Effector CD4-positive, alpha-beta T cell (primary cell): ENCODE measurements around the gene OPA3.
"Not testable (repeated sequence)": the region's sequence is repeated elsewhere in the genome, so short reads cannot be mapped to it uniquely, and the experiment has no call there.

Experiments
- DNase-seq: peaks from one replicate; pipeline ENCODE4 v3.0.0-alpha.2; 2020

OPA3 gene

DNA sequence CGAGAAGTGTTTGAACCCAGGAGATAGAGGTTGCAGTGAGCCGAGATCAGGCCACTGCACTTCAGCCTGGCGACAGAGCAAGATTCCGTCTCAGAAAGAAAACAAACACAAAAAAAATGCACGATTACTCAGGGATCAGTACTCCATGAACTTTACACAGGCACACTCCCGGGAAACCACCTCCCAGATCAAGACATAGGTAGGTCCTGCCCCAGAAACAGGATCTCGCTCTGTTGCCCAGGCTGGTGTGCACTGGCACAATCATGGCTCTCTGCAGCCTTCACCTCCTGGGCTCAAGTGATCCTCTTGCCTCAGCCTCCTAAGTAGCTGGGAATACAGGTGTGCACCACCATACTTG is 66.2 kb downstream of the OPA3 start:
- no peak for DNase-seq

DNA sequence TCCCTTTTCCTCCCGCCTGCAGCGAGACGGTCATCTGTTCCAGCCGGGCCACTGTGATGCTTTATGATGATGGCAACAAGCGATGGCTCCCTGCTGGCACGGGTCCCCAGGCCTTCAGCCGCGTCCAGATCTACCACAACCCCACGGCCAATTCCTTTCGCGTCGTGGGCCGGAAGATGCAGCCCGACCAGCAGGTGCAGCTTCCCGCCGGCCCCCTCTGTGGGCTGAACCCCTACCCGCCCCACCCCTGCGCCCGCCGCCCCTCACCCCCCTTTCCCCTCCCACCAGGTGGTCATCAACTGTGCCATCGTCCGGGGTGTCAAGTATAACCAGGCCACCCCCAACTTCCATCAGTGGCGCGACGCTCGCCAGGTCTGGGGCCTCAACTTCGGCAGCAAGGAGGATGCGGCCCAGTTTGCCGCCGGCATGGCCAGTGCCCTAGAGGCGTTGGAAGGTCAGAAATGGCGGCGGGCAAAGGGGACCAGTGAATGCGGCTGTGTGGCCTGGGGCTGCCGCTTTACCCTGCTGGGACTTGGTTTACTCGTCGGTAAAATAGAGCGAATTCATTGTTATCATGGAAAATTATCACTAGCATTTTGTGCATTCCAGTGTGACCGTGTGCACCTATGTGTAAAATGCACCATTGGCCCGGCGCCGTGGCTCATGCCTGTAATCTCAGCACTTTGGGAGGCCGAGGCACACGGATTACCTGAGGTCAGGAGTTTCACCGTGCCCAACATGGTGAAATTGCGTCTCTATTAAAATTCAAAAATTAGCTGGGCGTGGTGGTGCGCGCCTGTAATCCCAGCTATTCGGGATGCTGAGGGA is 66.7 kb downstream of the OPA3 start:
- no peak for DNase-seq

DNA sequence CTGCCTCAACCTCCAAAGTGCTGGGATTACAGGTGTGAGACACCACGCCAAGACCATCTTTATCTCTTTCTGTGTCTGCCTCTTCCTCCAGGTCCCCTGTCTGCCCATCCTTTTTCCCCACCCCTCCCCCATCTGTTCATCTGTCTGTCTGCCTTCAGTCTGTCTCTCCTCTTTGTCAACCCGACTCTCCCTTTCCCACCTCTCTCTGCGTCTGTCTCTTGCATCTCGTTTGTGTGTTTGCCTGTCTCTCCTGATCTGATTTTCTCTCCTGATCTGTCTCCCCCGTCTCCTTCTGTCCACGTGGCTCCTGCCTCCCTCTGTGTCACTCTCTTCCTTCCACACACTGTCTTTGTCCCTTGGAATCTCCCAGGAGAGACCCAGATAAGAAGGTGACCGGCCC is 67.4 kb downstream of the OPA3 start:
- no peak for DNase-seq

DNA sequence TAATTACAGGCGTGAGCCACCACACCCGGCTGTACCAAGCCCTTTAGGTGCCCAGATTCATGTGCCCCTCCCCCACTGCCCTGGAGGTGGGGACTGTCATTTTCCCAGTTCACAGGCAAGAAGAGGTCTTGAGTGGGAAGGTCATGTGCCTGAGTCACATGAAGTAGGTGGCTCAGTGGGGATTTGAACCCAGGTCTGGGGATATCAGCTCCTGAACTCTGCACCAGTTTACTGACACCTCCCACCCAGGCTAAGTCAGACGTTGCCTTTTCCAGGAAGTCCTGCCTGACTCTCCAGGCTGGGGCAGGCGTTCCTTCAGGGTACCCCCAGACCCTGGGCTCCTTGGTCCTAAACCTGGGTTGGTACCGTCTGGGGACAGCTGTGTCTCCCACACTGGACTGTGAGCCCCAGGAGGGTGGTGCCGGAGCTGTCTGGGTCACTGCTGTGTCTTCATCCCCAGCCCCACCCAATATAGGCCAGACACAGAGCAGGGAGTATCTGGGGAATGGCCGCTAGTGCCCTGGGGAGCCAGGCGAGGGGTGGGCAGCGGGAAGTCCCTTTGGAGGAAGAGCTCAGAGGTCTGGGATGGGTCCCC is 68.7 kb downstream of the OPA3 start:
- no peak for DNase-seq

DNA sequence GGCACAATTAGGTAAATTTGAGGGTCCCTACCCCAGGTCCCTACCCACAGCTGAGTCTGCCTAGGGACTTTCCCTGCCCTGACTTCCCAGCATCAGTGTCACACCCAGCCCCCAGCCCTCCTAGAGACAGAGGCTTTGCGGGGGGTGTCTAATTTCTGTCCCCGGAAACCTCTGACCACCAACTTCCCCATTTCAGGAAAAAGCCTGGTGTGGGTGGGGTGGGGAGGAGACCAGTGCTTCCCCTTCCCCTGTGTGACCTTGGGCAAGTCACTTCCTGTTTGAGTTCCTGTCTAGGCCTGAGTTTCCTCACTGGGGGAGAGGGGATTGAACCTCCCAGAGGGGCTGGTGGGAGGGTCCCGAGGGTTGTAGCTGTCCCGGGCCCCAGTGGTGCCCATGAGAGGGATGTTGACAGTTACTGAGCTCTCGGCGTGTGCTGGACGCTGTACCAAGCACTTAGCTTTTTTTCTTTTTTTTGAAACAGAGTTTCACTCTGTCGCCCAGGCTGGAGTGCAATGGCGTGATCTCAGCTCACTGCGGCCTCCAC is 69.4 kb downstream of the OPA3 start:
- no peak for DNase-seq

DNA sequence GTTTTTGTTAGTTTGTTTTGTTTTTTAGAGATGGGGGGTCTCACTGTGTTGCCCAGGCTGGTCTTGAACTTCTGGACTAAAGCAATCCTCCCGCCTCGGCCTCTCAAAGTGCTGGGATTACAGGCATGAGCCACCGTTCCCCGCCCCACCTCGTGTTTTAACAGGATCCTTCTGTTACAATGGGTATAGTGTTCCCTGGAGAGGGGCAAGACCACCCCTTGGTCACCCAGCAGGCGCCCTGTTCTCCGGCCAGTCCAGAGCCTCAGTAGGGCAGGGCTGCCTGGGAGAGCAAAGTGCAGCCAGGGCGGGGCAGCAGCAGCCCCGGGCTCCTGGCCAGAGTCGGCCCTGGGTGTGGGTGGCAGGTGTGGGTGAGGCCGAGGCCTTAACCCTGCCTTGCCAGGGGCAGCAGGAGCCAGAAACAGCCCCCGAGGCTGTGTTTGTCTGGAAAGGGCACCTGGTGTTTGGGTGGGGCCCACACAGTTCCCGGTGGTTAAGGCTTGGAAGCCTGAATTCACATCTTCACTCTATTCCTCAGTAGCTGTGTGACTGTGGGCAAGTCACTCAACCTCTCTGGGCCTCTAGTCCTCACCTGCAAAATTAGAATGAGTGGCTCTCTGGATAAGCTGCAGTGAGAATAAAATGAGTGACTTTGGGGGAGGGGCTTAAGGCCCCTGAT is 70.1 kb downstream of the OPA3 start:
- no peak for DNase-seq

DNA sequence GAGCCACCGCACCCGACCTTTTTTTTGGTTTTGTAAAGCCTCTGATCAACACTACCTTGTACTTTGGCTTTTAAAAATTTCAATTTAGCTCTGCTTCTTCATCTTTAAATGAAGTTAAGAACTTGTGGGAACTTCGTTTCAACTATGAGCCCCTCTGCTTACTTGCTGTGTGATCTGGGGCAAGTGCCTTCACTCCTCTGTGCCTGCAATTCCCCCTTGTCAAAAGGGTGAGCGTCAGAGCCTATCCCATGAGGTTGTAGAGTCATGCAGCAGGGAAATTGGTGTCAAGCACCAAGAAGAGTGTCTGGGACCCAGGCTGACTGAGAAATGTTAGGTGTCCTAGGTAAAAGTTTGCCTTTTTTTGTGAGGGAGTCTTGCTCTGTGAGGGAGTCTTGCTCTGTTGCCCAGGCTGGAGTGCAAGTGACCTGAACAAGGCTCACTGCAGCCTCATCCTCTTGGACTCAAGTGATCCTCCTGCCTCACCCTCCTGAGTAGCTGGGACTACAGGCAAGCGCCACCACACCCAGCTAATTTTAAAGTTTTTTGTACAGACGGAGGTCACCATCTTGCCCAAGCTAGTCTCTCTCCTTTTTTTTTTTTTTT is 71.6 kb downstream of the OPA3 start:
- DNase-seq, result no peak

DNA sequence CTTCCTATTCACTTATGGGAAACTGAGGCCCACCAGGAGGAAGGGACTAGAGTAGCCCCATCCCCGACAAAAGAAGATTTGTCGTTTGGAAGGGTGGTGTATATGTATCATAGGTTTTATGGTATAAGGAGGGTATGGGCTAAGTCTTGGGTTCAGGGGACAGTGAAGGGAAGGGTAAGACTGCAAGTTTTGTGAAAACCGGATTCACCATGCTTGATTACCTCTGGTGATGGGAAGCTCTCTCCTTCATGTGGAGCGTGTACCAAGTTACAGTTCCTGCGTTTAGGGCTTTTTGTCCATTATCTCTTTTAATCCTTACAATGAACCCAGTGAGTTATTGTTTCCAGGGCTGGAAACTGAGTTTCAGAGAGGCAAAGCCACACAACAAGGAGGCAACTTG is 73.5 kb downstream of the OPA3 start:
- no peak for DNase-seq

DNA sequence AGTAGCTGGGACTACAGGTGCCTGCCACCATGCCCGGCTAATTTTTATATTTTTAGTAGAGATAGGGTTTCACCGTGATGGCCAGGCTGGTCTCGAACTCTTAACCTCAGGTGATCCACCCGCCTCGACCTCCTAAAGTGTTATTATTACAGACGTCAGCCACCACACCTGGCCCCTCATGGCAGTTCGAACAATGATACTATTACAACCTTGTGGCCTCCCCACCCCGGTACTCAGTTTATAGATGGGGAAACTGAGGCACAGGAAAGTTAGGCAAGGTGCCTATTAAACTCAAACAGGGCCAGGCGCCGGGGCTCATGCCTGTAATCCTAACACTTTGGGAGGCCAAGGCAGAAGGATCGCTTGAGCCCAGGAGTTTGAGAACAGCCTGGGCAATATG is 74.2 kb downstream of the OPA3 start:
- DNase-seq, result not testable (repeated sequence)

DNA sequence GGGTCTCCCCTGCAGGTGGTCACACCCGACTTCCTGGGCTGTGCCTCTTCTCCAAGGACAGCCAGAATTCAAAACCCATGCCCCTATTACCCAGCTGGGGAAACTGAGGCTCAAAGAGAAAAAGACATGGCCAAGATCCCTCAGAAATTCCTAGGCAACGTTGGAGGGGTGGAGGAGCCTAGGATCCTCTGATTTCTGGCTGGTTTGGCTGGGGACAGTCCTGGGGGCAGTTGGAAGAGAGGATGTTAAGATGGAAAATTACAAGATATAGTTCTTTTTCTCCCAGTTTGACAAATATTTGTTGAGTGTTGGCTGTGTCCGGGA is 74.9 kb downstream of the OPA3 start:
- no peak for DNase-seq

DNA sequence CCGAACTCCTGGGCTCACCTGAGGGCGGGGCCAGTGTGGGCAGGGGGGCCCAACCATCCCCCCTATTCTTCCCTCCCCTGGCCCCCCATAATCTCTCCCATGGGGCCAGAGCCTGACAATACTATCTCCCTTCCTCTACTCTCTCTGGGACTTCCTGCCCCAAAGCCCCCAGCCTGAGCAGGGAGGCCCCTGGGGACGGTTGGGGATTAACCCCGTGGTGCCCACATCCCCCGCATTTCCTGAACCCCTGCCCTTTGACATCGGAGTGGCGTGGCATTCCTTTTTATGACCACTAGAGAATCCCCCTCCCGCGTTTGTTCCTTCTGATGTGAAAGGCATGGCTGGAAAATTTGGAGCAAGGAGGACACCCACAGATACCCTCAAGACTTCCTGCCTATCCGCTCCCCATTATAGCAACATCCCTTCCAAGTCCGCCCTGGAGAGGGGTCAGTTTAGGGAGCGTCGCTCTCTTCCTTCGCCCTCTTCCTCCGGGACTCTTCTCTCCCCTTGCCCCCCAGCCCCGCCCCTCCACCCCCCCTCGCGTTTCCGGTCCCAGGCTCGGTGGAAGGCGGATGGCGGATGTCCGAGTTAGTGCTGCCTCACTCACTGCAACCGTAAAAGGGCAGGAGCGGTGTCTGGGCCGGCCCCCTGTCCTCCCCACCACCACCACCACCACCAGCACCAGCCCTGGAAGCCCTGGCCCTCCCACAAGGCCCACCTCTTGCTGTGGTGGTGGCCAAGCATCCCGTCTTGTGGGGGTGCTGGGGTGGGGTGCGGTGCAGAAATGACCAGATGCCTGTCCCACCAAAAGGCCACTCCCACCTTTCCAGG is 75.5 kb downstream of the OPA3 start:
- DNase-seq, result no peak

DNA sequence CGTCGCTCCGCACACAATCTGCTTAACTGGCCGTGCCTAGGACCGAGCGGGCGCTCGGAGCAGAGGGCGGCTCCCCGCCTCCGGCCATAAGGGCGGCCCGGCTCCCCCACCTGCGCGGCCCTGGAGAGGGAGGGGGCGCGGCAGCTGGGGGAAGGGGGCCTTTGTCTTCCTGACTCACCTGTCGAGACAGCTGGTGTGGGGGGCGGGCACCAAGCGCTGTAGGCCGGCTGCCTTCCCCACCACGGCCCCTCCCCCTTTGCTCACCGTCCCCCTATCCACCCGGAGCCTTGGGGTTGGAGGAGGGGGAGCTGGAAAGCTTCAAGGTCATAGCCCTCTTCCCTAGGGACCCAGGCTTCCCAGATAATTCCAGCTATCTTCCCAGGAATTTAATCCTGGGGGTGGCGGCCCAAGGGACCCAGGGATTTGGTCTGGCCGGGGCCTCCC is 76.2 kb downstream of the OPA3 start:
- DNase-seq, result peak; percentile 37

DNA sequence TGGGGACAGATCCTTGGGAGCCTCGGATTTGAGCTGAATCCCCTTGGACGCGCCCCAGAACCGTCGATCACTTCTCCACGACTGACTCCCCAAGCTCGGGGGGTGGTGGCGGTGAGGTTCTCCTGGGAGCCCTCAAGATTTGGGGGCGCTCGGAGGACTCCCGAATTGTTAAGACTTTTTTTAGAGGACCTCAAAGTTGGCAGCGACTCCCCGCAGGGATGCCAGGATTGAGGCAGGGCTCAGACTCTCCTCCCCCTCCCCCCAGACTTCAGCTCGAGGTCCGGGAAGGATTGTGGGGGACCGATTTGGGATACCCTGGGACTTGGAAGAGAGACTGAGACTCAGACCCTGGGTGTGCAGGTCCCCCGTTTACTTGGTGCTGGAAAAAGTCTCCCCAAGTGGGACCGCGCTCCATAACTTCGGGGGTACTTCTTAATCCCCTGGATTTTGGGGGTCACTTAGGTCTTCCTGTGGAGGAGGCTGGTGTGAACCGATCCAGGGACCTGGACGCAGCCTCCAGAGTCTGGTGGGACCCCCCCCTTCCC is 76.7 kb downstream of the OPA3 start:
- DNase-seq, result no peak

DNA sequence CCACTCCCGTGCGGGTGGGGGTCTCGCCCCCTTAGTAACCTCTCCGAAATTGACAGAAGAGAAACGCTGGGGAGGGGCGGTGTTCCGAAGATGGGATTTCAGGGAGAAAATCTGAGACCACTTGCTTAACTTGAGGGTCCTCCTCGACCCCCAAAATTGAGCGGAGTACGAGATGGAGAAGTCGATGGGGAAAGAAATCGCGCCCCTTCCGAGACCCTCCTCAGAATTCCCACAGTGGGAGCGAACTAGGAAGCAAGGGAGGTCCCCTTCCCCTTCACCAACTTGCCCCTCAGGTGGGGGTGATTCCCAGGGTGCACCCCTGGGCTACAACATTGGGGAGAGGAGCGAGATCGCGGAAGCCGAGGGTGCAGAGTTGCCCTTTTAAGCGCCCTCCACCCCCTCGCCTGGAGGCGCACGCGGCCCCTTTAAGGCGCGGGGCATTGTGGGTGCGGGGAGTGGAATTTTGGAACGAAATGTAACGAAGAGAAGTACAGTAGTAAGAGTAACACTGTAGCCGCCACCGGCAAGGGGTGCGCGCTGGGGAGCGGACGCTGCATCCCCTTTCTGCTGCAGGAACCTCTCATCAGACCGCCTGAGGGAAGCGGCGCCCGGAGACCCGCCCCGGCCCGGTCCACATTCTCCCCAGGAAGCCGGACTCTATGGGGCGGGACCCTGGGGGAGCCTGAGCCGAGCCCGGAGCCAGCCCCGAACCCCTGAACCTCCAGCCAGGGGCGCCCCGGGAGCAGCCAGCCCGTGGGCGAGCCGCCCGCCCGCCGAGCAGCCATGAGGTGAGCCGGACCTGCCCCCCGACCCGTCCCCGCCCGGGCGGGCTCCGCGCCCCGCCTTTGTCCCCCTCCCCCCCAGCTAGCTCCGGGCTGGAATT is 77.4 kb downstream of the OPA3 start, which contains the start of gene VASP:
Gene VASP (plus strand): TSS at position 491 of the 883 bp plus-strand sequence. CDS start 293 bp downstream, at position 784.
- DNase-seq, result peak; percentile 91

DNA sequence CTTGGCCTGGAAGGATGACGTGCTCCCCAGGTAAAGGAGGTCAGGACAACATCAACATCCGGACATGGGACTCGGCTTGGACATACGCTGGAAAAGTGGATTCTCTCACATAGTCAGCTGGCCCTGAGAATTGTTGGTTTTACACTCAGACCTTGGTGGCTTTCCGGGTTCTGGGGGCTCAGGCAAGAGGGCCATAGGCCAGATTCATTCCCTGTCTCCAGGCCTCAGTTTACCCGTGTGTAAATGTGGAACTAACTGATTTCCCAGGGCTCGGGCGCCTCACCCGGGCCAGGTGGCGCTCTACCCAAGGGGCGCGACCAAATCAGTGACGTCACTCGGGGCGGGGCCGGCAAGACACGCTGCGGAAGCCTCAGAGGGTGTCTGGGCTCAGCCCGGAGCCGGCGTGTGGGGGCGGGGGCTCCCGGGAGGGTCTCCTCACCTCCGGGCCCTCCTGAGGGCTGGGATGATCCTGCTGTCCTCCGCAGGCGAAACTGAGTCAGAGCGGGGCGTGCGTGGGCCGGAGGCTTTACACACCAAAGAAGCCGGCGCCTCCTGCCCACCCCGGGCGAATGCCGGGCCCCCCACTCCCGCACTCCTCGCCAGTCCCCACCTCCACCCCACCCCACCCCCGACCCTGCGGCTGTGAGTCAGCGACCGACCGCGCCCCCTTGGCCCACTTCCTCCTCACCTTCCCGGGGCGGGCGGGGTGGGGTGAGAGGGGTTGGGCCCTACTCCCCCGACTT is 78.2 kb downstream of the OPA3 start:
- DNase-seq, result peak; percentile 98

DNA sequence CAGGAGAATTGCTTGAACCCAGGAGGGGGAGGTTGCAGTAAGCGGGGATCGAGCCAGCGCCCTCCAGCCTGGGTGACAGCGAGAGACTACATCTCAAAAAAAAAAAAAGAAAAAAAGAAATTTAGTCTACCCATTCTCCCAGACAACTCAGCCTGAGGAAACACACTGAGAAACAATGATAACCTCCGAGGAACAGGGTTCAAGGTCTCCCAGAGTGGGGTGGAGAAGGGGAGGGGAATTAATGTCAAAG is 78.7 kb downstream of the OPA3 start:
- DNase-seq, result no peak

DNA sequence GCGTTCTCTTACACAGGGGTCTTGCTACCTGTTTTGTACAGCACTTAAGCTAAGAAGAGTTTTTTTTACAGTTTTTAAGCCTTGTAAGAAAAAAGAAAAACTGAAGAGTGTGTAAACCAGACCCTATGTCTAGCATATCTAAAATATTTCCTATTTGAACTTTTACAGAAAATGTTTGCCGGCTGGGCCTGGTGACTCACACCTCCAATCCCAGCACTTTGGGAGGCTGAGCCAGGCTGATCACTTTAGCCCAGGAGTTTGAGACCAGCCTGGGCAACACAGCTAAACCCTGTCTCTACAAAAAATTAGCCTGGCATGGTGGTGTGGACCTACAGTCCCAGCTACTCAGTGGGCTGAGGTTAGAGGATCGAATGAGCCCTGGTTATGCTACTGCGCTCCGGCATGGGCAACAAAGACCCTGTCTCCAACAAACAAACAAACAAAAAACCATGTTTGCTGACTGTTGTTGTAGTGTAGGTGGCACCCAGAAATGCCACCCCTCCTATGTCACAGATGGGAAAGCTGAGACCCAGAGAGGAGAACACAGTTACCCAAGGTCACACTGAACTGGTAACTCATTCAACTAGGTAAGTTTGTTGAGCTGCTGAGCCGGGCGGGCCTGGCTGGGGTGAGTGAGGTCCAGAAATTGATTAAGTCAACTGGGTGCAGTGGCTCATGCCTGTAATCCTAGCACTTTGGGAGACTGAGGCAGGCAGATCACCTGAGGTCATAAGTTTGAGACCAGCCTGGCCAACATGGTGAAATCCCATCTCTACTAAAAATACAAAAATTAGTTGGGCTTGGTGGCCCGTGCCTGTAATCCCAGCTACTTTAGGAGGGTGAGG is 79.2 kb downstream of the OPA3 start:
- no peak for DNase-seq

DNA sequence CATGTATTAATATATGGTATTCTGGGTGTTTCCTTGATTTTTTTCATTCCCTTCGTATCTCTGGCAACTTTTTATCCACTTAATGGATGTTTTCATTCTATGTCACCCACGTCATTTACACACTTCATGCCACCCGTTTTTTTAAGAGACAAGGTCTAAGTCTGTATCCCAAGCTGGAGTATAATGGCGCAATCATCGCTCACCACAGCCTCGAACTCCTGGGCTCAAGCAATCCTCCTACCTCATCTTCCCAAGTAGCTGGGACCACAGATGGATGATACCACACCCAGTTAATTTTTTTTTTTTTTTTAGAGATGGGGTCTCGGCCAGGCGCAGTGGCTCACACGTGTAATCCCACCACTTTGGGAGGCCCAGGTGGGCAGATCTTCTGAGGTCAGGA is 80.7 kb downstream of the OPA3 start:
- no peak for DNase-seq

DNA sequence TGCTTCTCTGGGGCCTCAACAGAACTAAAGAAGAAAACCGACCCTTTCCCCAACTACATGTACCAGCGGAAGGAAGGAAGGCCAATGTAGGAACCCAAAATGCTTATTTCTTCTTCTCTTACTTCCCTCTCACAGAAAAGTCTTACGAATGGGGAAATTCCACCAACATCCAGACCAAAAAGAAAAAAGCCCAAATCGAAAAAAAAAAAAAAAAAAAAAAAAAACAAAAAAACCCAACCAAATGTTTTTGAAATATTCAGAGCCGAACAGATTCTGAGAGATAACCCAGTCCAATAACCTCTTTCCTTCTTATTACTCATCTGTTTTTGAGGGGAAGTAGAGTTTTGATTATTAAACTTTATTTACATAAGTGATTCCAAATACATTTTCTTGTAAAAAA is 82.5 kb downstream of the OPA3 start:
- no peak for DNase-seq

DNA sequence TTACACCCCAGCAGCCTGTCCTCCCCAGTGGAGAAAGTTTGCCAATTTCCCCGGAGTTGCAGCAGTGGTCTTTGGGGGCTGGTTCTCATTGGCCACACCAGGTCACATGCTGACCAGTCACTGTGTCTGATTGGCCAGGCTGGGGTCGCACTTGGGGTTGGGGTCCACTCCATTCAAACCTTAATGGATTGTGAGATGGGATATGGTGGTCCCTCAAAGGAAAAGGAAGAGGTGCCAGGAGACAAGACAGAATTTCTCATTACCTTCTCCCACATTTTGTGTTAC is 82.9 kb downstream of the OPA3 start:
- DNase-seq, result no peak
